ENCODE results near the gene FOXJ3.

- TF ChIP-seq, protein P1, sequence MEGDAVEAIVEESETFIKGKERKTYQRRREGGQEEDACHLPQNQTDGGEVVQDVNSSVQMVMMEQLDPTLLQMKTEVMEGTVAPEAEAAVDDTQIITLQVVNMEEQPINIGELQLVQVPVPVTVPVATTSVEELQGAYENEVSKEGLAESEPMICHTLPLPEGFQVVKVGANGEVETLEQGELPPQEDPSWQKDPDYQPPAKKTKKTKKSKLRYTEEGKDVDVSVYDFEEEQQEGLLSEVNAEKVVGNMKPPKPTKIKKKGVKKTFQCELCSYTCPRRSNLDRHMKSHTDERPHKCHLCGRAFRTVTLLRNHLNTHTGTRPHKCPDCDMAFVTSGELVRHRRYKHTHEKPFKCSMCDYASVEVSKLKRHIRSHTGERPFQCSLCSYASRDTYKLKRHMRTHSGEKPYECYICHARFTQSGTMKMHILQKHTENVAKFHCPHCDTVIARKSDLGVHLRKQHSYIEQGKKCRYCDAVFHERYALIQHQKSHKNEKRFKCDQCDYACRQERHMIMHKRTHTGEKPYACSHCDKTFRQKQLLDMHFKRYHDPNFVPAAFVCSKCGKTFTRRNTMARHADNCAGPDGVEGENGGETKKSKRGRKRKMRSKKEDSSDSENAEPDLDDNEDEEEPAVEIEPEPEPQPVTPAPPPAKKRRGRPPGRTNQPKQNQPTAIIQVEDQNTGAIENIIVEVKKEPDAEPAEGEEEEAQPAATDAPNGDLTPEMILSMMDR (conservative IDR thresholded peaks at IDR 0.05; ENCODE audit: low read depth, low read length) = no peak
- TF ChIP-seq BHLHE40 (IDR thresholded peaks at IDR 0.05; ENCODE audit: low read depth, low read length) = no peak
These were observed 142.9 kb downstream of the FOXJ3 start for GRCh38 chr1:42192106-42192505.

Measured in IMR-90 (cell line).